Fibroblast of the aortic adventitia (primary cell): ENCODE data around the gene SV2B. TPM values are rescaled to one million over a fixed set of nuclear protein-coding genes. Genes with fewer than 3 reads are reported as not detected.

Source experiments
- DNase-seq: peaks from one replicate; pipeline ENCODE4 v3.0.0-alpha.2; 2010; ENCODE audit warnings: low read depth
- H3K4me3 ChIP-seq: 2 replicates; pipeline ENCODE4 v1.5.1; 2011; ENCODE audit warnings: low read depth, mild to moderate bottlenecking, control low read depth, low read length, moderate library complexity
- CTCF ChIP-seq: IDR thresholded peaks from 2 replicates; pipeline ENCODE4 v1.5.1; 2011; ENCODE audit warnings: mild to moderate bottlenecking, low read length, control low read depth, inconsistent platforms; ENCODE audit not compliant: insufficient read depth
- total RNA-seq: library from RNA; depleted of rRNA; stranded (reverse); fragments of >200 nt; gene quantifications from 2 replicates; pipeline ENCODE4 v1.2.3, GENCODE V29; 2012; ENCODE audit warnings: low replicate concordance

The SV2B gene
- total RNA-seq, 1 donor = not detected

DNA sequence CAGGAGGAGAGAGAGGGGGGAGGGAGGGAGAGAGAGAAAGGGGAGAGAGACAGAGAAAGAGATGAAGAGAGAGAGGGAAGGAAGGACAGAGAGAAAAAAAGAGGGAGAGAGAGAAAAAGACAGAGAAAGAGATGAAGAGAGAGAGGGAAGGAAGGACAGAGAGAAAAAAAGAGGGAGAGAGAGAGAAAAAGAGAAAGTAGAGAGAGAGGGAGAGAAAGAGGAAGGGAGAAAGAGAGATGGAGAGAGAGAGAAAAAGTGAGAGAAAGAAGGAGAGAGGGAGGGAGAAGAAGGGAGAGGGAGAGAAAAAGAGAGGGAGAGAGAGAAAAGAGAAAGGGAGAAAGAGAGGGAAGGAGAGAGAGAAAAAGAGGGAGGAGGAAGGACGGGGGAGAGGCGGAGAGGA, 204.2 kb downstream of the SV2B start:
- no peak for TF ChIP-seq CTCF
- no peak for DNase-seq
- no peak overlapping the region for H3K4me3 ChIP-seq

DNA sequence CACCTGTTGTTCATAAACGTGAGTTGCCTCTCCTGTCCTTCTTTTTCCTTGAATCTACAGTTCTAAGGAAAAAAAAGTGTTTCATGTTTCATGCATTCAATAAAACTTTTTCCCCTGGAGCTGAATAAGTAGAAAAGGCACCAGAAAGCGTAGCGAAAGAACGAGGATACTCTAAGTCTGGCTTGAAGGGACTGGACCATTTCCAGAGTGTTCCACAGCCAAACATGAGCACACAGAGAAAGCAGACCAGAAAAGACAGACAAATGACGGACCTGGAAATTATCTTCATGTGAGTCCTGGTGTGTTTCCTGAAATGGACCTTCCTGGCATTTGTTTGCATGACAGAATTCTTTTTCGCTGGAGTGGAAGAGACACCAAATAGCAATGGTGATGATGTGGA, 204.7 kb downstream of the SV2B start:
- peak; percentile 5 for DNase-seq
- no peak overlapping the region for H3K4me3 ChIP-seq
- no peak for TF ChIP-seq CTCF

DNA sequence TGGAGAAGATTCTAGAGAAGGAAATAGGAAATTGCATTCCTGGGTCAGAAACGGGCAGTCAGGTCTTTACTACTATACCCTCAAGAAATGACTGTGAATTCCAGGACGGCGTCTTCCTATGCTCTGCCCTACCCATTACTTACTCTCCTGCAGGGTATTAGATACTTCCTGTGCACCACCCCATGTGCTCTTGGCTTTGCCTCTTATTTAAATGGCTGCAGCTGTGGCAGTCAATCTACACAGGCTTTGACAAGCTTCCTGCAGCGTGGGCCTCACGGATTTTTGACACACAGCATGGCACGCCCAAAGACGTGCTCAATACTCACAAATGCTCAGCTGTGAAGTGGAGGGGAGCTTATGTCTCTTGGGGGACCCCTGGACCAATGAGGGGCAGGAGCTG, 206.1 kb downstream of the SV2B start:
- no peak for TF ChIP-seq CTCF
- H3K4me3 ChIP-seq = no peak overlapping the region
- DNase-seq = no peak

DNA sequence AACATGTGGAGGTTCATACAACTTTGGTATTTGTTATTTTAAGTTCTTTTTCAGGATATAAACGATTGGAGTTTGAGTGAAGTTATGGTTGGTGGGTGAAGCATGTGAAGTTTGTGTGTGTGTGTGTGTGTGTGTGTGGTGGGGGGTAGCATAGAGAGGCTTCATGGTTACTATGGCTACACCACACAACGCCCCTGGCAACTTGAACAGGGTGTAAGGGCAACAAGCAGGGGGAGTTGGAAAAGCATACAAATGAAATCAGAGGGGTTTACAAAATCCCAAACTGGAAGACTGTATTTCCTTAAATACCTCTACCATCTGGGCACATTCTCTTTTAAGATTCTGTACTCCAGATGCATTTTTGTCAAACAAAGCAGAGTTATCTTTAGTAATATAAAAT, 207.5 kb downstream of the SV2B start:
- no peak for DNase-seq
- no peak for TF ChIP-seq CTCF
- H3K4me3 ChIP-seq = no peak overlapping the region

DNA sequence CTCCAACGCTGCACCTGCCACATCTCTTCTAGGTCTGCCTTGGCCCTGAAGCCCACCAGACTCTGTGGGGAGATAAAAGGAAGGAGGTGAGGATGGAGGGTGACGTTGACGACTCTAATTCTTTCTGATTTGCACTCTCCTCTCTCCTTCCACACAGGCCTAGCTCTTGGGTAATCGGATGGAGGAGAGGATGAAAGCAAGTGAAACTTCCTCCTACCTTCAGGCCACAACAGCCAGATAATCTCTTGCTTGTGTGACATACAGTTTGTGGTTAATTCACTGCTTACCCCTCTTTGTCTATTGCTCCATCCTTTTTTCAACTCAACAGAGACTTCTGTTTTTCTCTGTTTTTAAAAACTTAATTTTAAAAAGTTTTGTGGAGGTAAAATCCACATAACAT, 208.1 kb downstream of the SV2B start:
- no peak for TF ChIP-seq CTCF
- no peak for DNase-seq
- no peak overlapping the region for H3K4me3 ChIP-seq

DNA sequence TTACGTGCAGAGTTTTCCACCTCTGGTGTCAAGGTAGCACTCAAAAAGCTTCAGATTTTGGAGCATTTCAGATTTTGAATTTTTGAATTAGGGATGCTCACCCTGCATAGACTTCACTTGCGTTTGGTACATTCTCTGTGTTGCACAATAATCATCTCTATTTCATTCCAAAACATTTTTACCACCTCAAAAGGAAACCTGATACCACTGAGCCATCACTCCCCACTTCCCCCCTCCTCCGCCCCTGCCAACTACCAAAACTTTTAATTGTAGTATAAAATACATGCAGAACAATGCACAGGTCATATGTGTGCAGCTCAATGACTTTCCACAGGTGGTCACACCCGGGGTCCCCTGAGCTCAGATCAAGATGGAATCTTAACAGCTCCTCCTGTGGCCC, 208.8 kb downstream of the SV2B start:
- no peak overlapping the region for H3K4me3 ChIP-seq
- no peak for DNase-seq
- TF ChIP-seq CTCF = no peak

DNA sequence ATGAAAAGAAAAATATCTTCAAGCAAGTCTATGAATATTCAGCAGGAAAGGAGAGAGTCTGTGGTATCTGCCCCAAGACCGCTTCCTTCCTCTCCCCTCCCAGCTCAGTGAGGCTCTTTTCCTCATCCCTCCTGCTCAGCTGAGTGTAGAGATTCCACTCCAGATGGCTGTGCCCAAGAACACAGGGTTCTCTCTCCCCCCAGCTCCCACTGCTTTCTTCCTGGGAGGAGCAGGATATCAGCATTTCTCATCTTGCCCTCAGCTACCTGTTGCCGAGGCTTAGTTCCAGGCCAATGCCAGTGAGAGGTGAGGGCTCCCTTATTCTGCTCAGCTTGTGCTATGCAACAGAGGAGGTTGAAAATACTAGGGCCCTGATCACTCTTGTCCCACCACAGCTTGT, 211.9 kb downstream of the SV2B start:
- H3K4me3 ChIP-seq = no peak overlapping the region
- DNase-seq = no peak

More for the DNA sequence above, 211.9 kb downstream of the SV2B start:
- TF ChIP-seq CTCF = no peak
